Endothelial cell of umbilical vein (primary cell): ENCODE data around the gene PPFIA3. TPM values are rescaled to one million over a fixed set of nuclear protein-coding genes. Genes with fewer than 3 reads are reported as not detected.

Experiments
- BruUV-seq: library from RNA; stranded (reverse); fragments of 400-500 nt; replicated peaks from 2 replicates; lab custom pipeline; 2021; lab: Mats Ljungman, UMichigan
- CTCF ChIA-PET: fragments of 300-600, 350-600 bp; sonication (Branson Sonifier 250); formaldehyde crosslinking; loops from one replicate; lab custom pipeline; 2021; ENCODE audit warnings: antibody characterized with exemption, inconsistent platforms; lab: Charles Lee
- POLR2A ChIA-PET: fragments of 300-600, 350-600 bp; sonication (Branson Sonifier 250); formaldehyde crosslinking; loops from one replicate; lab custom pipeline; 2021; ENCODE audit warnings: antibody characterized with exemption, inconsistent platforms; lab: Charles Lee
- DNase-seq: peaks from one replicate; pipeline ENCODE4 v3.0.0-alpha.2; 2011; ENCODE audit warnings: low read depth, low spot score
- FAIRE-seq: peaks from 2 replicates; lab custom pipeline; 2011; peaks lifted over from hg19 to GRCh38; lab: Jason Lieb, UNC
- H2AFZ ChIP-seq: 2 replicates; pipeline ENCODE4 v1.6.0; 2012; ENCODE audit warnings: low read depth, low read length, control low read depth, inconsistent platforms
- H3K27ac ChIP-seq: 2 replicates; pipeline ENCODE4 v1.5.1; 2011; ENCODE audit warnings: low read depth, mild to moderate bottlenecking, control low read depth, low read length, moderate library complexity; ENCODE audit not compliant: insufficient read depth
- H3K27me3 ChIP-seq, 2 experiments: 2 replicates each; pipeline versions ENCODE4 v1.6.0 to v1.6.1; 2011; ENCODE audit warnings: low read length in 2 of 2, mixed read lengths in 1 of 2; ENCODE audit not compliant: control insufficient read depth in 2 of 2, insufficient read depth in 2 of 2
- H3K36me3 ChIP-seq, 2 experiments: 2 replicates in 1 of 2; 3 replicates in 1 of 2; pipeline ENCODE4 v1.5.1; 2011; ENCODE audit warnings: low read length in 2 of 2, mild to moderate bottlenecking in 1 of 2, moderate library complexity in 1 of 2; ENCODE audit not compliant: control insufficient read depth in 2 of 2, insufficient read depth in 2 of 2; ENCODE audit errors: extremely low read depth in 1 of 2
- H3K4me1 ChIP-seq: 3 replicates; pipeline ENCODE4 v1.5.1; 2011; ENCODE audit warnings: mild to moderate bottlenecking, low read length; ENCODE audit not compliant: control insufficient read depth, insufficient read depth; ENCODE audit errors: extremely low read depth
- H3K4me2 ChIP-seq: 2 replicates; pipeline ENCODE4 v1.6.1; 2011; ENCODE audit warnings: low read length, control low read depth, mixed read lengths; ENCODE audit not compliant: insufficient read depth
- H3K4me3 ChIP-seq, 3 experiments: fragments of 200-600 bp in 1 of 3; sonication (generic), shearing (Covaris generic) in 1 of 3; replicated peaks in 1 of 3; 2 replicates each; pipeline ENCODE4 v1.5.1; 2011 to 2016; ENCODE audit warnings: control low read depth in 3 of 3, low read length in 3 of 3, mild to moderate bottlenecking in 2 of 3, inconsistent platforms in 1 of 3, low read depth in 1 of 3, moderate library complexity in 1 of 3; ENCODE audit not compliant: insufficient read depth in 1 of 3
- H3K79me2 ChIP-seq: 2 replicates; pipeline ENCODE4 v1.6.0; 2012; ENCODE audit warnings: low read length, inconsistent platforms; ENCODE audit not compliant: control insufficient read depth, insufficient read depth
- H3K9ac ChIP-seq: replicated peaks from 2 replicates; pipeline ENCODE3; 2011; ENCODE audit warnings: low read length, control low read depth; ENCODE audit not compliant: insufficient read depth; ENCODE audit errors: extremely low read depth
- H3K9me1 ChIP-seq: replicated peaks from 3 replicates; pipeline ENCODE4 v1.6.0; 2011; ENCODE audit warnings: mild to moderate bottlenecking, low read length; ENCODE audit not compliant: control insufficient read depth, insufficient read depth; ENCODE audit errors: extremely low read depth
- H3K9me3 ChIP-seq: replicated peaks from 2 replicates; pipeline ENCODE4 v1.5.1; 2012; ENCODE audit warnings: low read length, inconsistent platforms; ENCODE audit not compliant: control insufficient read depth, insufficient read depth
- H4K20me1 ChIP-seq: replicated peaks from 2 replicates; pipeline ENCODE3; 2011; ENCODE audit warnings: mild to moderate bottlenecking, low read length; ENCODE audit not compliant: control insufficient read depth, insufficient read depth; ENCODE audit errors: extremely low read depth
- CTCF ChIP-seq, 2 donors: IDR thresholded peaks; 1 replicate in 1 of 2; 2 replicates in 1 of 2; pipeline ENCODE4 v1.5.1; 2011; ENCODE audit warnings: low read length in 2 of 2, mild to moderate bottlenecking in 2 of 2, moderate library complexity in 2 of 2, control low read depth in 1 of 2, inconsistent platforms in 1 of 2, low read depth in 1 of 2; ENCODE audit not compliant: insufficient read depth in 1 of 2; ENCODE audit errors: extremely low read depth in 1 of 2
- EZH2 ChIP-seq: IDR thresholded peaks from 2 replicates; pipeline ENCODE4 v1.6.1; 2012; ENCODE audit warnings: borderline replicate concordance, low read depth, mild to moderate bottlenecking, moderate library complexity, low read length, inconsistent platforms; ENCODE audit not compliant: severe bottlenecking
- FOS ChIP-seq: IDR thresholded peaks from 2 replicates; pipeline ENCODE4 v1.6.1; 2011; ENCODE audit warnings: mild to moderate bottlenecking, low read length, moderate library complexity, borderline replicate concordance; ENCODE audit not compliant: insufficient read depth
- GATA2 ChIP-seq: IDR thresholded peaks from 2 replicates; pipeline ENCODE4 v1.7.0; 2011; ENCODE audit warnings: low read depth, mild to moderate bottlenecking, moderate library complexity, mixed read lengths, low read length; ENCODE audit not compliant: insufficient read length, insufficient read depth
- JUN ChIP-seq: IDR thresholded peaks from 2 replicates; pipeline ENCODE4 v1.6.1; 2011; ENCODE audit warnings: borderline replicate concordance, low read depth; ENCODE audit not compliant: insufficient read length, insufficient read depth
- MYC ChIP-seq: IDR thresholded peaks from one replicate; pipeline ENCODE4 v1.6.1; 2011; ENCODE audit warnings: mild to moderate bottlenecking, low read depth, low read length
- POLR2A ChIP-seq: IDR thresholded peaks from 2 replicates; pipeline ENCODE4 v1.6.1; 2012; ENCODE audit warnings: low read depth, mild to moderate bottlenecking, control low read depth, low read length
- POLR2AphosphoS5 ChIP-seq: IDR thresholded peaks from 2 replicates; pipeline ENCODE4 v1.6.1; 2012; ENCODE audit warnings: low read depth, mild to moderate bottlenecking, control low read depth, low read length, moderate library complexity; ENCODE audit not compliant: insufficient read depth
- dilution Hi-C: fragments of 300-500 bp; cut with MboI; formaldehyde crosslinking; loops from one replicate; pipeline ENCODE4 v1.15.0; 2019; ENCODE audit warnings: low sequenced_read_pairs; ENCODE audit not compliant: extremely low pct_ligation_motif_present
- intact Hi-C: fragments of 100-400 bp; cut with micrococcal nuclease; formaldehyde crosslinking; loops from one replicate; pipeline ENCODE4 v1.10.0; 2022
- polyA plus RNA-seq, 4 experiments: library from polyadenylated mRNA; depleted of rRNA in 3 of 4; stranded (reverse) in 3 of 4; unstranded in 1 of 4; fragments of >200 nt; gene quantifications; 2 replicates each; pipeline versions ENCODE4 v1.2.1 to v1.2.3, GENCODE V29; 2011 to 2012; ENCODE audit warnings: missing spikeins in 1 of 4
- total RNA-seq: library from RNA; stranded (reverse); gene quantifications from 2 replicates; pipeline ENCODE4 v1.2.3, GENCODE V29; 2021
- TF ChIP-seq, protein P1 (sequence below): IDR thresholded peaks from 2 replicates; pipeline ENCODE4 v1.6.1; 2011; ENCODE audit not compliant: insufficient read depth, insufficient read length

The PPFIA3 gene
- total and polyA plus RNA-seq, 2 donors (not counting 3 experiments of a cell fraction or from before 2014, with no cell fraction given) = 1.3 to 2.0 TPM

DNA sequence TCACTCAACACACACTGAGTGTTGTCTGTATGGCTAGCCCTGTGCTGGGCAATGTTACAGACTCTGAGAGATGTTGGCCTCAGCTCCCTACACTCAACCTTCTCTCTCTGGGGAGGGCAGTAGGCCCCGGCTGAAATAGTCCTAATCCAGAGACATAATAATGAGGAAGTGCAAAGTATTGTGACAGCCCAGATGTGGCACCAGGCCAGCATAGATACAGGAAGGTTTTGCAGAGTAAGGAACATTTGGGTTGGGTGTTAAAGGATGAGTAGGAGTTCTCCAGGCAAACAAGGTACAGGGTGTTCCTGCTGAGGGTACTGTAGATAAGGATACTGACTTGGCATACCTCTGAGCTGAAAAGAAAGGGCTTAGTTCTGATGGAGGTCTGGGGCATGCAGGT, 2.8 kb upstream of the PPFIA3 start:
- no peak for FAIRE-seq
- DNase-seq = no peak

DNA sequence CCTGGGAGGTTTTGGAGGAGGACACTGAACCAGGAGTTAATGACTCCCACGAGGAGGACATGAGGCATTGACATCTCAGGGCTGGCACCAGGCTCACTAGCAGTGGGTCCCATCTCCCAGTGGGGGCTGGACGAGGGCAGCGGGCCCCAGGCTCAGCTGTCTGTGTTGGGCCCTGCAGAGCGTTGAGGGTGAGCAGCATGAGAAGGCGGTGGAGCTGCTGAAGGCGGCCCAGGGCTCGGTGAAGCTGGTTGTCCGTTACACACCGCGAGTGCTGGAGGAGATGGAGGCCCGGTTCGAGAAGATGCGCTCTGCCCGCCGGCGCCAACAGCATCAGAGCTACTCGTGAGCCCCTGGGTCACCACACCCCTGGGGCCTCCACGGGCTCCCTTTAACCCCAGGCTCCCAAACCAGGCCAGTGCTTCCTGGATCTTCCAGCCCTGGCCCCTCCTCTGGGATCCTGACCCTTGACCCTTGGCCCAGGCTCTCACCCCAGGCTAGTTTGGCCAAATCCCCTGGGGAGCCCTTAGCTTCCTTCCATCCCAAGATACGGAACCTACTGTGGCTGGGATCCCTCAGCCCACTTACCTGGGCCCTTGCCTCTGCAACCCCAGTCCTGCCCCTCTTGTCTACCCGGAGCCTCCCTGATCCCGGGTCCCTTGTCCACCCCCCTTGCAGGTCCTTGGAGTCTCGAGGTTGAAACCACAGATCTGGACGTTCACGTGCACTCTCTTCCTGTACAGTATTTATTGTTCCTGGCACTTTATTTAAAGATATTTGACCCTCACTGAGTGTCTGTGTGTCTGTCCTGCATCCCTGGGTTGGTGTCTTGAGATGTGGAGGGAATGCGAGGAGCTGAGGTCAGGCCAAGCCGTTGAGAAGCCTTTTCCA, 1.4 kb upstream of the PPFIA3 start:
- dilution Hi-C loops (no loop called here), intact Hi-C loops (loop anchor here (5.0 kb wide), 1 partner anchor 79 kb away; no protein-coding TSS in a partner anchor)
- Histone ChIP-seq H3K4me2 (peak overlapping the region; percentile 41), H3K9me3 (no peaks in the 10 kb centered on the region), H3K27me3 (peaks cover 4 to 8% of the 10 kb centered on the region in 2 experiments), H3K27ac (no peak overlapping the region), H3K4me1 (peaks cover 15% of the 10 kb centered on the region), H3K79me2 (no peaks in the 10 kb centered on the region), H3K4me3 (peak overlapping the region; percentile 16 to 65 (median 57)), H2AFZ (peak overlapping the region; percentile 80), H4K20me1 (no peaks in the 10 kb centered on the region), H3K9me1 (no peaks in the 10 kb centered on the region), H3K9ac (no peak overlapping the region), H3K36me3 (no peaks in the 10 kb centered on the region)
- ChIA-PET POLR2A (interaction anchor here (0.6 kb wide), 1 partner anchor 33 kb away, joined by 4 read pairs; no protein-coding TSS in a partner anchor), CTCF (interaction anchor here (0.6 to 6.5 kb wide), 6 partner anchors 11 to 244 kb away, joined by 3 to 60 read pairs (median 4); partner anchors contain the start of gene TEAD2)
- FAIRE-seq (peak; percentile 66), DNase-seq (no peak)
- TF ChIP-seq POLR2AphosphoS5 (no peak), FOS (no peak), GATA2 (no peak), MYC (no peak), JUN (no peak), POLR2A (no peak), EZH2 (no peak), CTCF (IDR thresholded peaks at IDR 0.05; ENCODE audit: extremely low read depth in 1 of 2, insufficient read depth in 1 of 2, low read depth in 1 of 2, low read length in 2 of 2) (no peak)
- TF ChIP-seq, protein P1, sequence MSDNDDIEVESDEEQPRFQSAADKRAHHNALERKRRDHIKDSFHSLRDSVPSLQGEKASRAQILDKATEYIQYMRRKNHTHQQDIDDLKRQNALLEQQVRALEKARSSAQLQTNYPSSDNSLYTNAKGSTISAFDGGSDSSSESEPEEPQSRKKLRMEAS = no peak
- BruUV-seq = no TSS peak

More for the DNA sequence above, 2.8 kb upstream of the PPFIA3 start:
- H3K36me3 ChIP-seq = no peaks in the 10 kb centered on the region
- no TSS peak for BruUV-seq
- H3K9ac ChIP-seq = no peak overlapping the region
- H3K4me1 ChIP-seq = peaks cover 15% of the 10 kb centered on the region
- H3K4me3 ChIP-seq = no peak overlapping the region
- H3K9me1 ChIP-seq = no peaks in the 10 kb centered on the region
- H3K9me3 ChIP-seq = no peaks in the 10 kb centered on the region
- peaks cover 4 to 8% of the 10 kb centered on the region in 2 experiments for H3K27me3 ChIP-seq
- no peak overlapping the region for H3K27ac ChIP-seq
- intact Hi-C loops (loop anchor here (5.0 kb wide), 1 partner anchor 81 kb away; no protein-coding TSS in a partner anchor), dilution Hi-C loops (no loop called here)
- H3K79me2 ChIP-seq = no peaks in the 10 kb centered on the region
- ChIA-PET POLR2A (no interaction called here), CTCF (interaction anchor here (2.1 to 6.5 kb wide), 4 partner anchors 11 to 82 kb away, joined by 11 to 60 read pairs (median 19); no protein-coding TSS in a partner anchor)
- TF ChIP-seq JUN (no peak), GATA2 (no peak)
- no peaks in the 10 kb centered on the region for H4K20me1 ChIP-seq
- H3K4me2 ChIP-seq = no peak overlapping the region
- no peak overlapping the region for H2AFZ ChIP-seq
